Measurements from ENCODE around the gene CAPN2.
"Not testable (repeated sequence)": the region's sequence is repeated elsewhere in the genome, so short reads cannot be mapped to it uniquely, and the experiment has no call there.

Gene CAPN2

GRCh38 chr1:223717123-223717522 lies 4.8 kb downstream of the CAPN2 start:
- no peak for DNase-seq

DNA sequence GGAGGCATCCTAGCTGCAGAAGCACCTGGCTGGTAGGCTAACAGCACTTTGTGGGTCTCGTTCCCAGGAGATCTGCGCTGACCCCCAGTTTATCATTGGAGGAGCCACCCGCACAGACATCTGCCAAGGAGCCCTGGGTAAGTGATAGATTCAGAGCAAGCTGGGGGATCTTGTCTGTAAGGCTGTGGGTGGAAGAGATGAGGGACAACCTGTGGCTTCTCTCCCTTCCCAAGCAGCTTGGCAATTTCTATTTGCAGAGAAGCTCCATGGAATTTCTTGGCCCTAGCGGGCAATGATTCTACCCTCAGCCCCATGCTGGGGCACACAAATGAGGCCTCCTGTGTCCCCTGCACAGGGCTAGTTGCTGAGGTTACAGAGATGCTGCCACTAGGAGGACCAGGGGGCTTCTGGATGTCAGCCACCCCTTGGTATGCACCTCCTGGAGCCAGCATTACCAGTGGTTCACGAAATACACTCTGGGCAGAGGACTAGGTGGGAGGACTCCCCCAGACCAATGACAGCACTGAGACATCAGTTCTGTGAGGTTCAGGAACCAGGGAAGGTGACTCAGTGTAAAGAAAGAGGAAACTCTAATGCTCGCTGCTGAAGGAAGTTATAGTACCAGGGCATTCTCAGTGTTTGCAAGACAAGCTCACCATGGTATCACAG lies 5.5 kb downstream of the CAPN2 start:
- no peak for DNase-seq

DNA sequence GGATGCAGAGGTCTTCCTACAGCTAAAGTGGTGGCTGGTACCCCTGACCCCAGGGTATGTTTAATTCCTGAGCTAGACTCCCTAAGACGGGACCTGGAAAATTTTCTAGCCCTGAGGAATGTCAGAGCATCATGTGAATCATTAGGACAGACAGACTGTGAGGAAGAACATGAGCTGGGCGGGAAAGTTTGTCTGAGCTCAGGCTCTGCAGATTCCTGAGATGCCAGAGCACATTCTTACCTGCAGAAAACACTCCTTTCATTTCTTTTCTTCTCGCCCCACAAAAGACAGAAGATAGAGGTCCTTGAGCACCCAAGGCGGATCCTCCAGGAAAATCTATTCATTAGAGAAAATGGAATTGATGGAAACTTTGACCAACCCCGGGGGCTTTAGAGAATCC lies 6.5 kb downstream of the CAPN2 start:
- no peak for DNase-seq

DNA sequence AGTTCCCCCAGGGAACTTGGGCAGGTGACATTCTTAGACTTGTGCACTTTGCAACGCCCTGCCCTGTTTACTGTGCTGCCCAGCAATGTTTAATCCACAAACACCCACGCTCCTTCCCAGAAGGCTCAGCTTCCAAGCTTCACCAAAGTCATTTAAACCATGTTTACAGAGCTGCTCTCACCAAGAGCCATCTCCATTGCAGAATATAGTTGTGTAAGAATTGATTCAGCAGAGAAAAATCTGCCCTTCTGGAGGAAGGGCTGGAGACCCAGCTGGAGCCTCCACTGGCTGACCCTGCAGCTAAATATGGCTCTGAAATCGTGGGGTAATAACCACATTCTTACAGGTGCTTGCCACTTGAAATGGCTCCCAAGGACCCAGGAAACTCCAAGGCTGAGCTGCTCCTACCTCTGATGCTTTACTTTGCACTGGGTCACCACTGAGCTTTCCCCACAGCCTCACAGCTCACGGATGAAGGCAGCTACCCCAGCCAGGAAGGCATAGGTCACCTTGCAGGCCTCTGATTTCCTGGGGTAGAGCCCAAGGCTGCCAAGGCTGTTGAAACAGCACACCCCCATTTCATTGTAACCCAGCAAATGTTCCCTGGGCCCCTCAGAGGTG lies 8.7 kb downstream of the CAPN2 start:
- DNase-seq, result no peak

DNA sequence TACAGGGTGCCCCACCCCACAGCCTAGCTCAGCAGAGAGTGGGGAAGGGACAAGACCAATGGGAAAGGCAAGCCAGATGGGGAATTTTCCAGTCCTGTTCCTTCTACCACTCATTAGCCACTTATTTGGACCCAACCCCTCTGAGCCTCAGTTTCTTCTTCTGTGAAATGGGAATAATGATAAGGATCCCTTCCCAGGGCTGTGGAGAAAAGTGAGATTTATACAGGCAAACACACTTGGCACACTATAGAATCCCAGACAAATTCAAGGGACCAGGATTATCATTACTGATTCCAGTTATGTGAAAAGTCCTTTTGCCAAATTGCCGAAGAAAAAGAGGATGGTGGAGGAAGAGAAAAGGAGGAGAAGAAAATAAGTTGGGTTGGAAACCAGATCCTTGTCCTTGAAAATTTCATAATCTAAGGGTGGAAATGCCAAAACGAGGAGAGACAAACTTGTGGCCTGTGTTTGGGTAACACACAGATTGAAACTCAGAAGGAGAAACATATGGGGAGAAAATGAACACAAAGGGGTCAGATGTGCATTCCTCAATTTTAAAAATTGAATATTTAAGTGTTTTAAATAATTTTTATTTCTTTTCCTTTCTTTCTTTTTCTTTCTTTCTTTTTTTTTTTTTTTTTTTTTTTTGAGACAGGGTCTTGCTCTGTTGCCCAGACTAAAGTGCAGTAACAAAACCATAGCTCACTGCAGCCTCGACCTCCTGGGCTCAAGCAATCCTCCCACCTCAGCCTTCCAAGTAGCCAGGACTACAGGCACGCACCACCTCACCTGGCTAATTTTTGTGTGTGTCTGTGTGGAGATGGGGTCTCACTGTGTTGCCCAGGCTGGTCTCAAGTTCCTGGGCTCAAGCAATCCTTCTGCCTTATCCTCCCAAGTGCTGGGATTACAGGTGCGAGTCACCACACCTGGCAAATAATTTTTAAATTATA lies 9.6 kb downstream of the CAPN2 start:
- DNase-seq, result no peak

GRCh38 chr1:223723351-223723904 lies 11.1 kb downstream of the CAPN2 start:
- no peak for DNase-seq

- no peak for DNase-seq
These were observed 12.0 kb downstream of the CAPN2 start for GRCh38 chr1:223724376-223724775.

GRCh38 chr1:223725578-223725977 lies 13.2 kb downstream of the CAPN2 start:
- DNase-seq, result no peak

- DNase-seq, result peak; percentile 90
These were observed 14.2 kb downstream of the CAPN2 start for GRCh38 chr1:223726380-223727001.

- DNase-seq, result no peak
These were observed 15.2 kb downstream of the CAPN2 start for GRCh38 chr1:223727541-223727940.

DNA sequence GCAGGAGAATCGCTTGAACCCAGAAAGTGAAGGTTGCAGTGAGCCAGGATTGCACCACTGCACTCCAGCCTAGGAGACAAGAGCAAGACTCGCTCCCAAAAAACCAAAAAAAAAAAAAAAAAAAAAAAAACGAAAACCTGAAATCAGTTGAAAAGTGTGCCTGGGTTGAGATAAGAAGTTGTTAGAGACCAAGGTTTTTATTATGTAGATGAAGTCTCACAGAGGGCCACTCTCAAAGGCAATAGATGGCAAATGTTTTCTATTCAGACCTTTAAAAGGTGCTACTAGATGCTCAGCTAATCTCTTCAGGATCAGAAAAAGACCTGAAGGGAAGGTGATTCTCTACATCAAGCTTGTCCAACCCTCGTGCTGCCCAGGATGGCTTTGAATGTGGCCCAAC lies 17.6 kb downstream of the CAPN2 start:
- DNase-seq, result no peak

- DNase-seq, result no peak
These were observed 18.3 kb downstream of the CAPN2 start for GRCh38 chr1:223730479-223731132.

GRCh38 chr1:223731133-223731770 lies 18.9 kb downstream of the CAPN2 start:
- DNase-seq, result no peak

GRCh38 chr1:223732993-223733798 lies 20.9 kb downstream of the CAPN2 start:
- DNase-seq, result no peak

DNA sequence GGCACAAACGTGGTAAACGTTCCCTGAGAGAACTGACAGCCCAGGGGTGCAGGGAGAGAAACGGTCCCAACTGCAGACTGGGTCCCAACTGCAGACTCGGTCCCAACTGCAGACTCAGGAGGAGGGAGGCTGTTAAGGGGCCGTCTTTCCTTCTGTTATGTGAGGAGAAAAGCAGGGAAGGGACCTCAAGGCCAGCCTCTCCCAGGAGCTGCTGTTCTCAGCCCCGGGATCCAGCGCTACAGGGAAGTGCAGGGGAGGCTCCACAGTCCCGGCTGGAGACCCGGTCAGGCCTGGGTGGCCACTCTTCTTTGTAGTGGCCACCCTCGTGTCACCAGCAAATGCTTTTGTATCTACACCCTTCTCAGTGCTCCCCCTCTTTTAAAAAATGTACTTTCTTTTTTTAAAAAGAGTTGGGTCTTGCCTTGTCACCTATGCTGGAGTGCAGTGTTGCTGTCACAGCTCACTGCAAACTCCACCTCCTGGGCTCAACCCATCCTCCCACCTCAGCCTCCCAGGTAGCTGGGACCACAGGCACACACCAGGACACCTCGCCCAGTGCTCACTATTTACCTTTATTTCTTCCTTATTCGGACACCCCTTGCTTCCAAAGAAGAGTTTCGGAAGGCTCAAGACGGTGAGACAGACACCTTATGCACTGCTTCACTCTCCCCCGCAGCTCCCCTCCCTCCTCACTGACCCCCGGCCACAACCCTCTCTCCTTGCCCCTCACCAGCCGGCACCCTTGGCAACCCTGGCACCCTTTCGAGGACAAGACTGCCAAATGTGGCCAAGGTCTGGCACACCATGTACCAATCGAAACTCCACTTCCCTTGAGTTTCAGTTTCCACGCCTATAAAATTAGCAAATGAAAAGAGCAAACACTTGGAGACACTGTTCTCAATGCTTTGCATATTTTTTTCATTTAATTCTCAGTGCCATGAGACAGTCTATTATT lies 21.8 kb downstream of the CAPN2 start:
- no peak for DNase-seq

GRCh38 chr1:223736638-223737037 lies 24.3 kb downstream of the CAPN2 start:
- not testable (repeated sequence) for DNase-seq

DNA sequence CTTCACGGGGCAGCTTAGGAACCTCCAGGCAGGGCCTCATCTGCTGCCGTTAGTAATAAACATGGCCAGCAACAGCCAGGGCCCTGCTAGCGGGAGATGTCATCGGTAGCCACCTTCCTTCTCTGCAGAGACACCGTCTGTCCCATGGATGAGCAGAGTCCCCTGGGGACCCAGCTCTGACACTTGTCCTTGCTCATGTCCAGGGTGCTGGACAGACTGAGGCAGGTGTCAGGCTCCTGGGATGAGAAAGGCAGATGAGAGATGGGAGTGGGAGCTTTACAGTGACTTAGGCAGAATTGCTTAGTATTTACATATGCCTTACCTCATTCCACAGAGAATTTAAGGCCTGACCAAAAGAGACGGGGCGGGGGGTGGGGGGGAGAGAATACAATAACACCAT lies 25.0 kb downstream of the CAPN2 start:
- DNase-seq, result no peak

GRCh38 chr1:223738465-223739365 lies 26.4 kb downstream of the CAPN2 start:
- no peak for DNase-seq

All from activated CD8-positive, alpha-beta memory T cell treated with anti-CD3 and anti-CD28 coated beads for 24 hours (primary cell).